ENCODE data around the gene ZNF260. TPM values are rescaled to one million over a fixed set of nuclear protein-coding genes. Genes with fewer than 3 reads are reported as not detected.

The ZNF260 gene
- total and polyA plus RNA-seq, 4 donors: 3.5 to 9.1 (median 5.7) TPM

- 94 to 97% methylated on average over 6 of the region's 6 CpGs for WGBS, 2 donors
Observed at GRCh38 chr19:36483653-36484052, 44.4 kb downstream of the ZNF260 start.

DNA sequence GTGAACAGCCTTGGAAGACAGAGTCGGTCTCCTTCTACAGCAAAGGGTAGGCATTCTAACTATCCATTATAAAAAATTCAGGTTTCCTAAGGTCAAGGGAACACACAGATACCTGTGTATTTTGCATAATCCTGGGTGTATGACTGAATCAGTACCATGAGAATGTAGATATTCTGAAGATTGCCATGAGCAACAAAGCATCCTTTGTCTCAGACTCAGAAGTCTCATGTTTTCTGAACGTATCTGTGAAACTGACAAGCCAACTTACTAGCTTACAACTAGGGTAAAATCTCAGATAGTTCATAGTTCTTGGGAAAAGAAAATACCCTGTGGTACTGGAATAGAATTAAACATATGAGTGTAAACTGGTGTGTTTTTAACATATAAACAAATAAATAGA is 45.2 kb downstream of the ZNF260 start:
- ATAC-seq (ENCODE audit: low FRiP score): no peak
- 77 to 81% methylated on average over 2 of the region's 2 CpGs for WGBS, 2 donors
- intact Hi-C loops (cut with DNase I): no loop called here

More at GRCh38 chr19:36483653-36484052, 44.4 kb downstream of the ZNF260 start:
- Histone ChIP-seq H3K36me3 (ENCODE audit: control insufficient read depth in 1 of 2, insufficient read depth in 2 of 2, low read length in 1 of 2) (peaks cover 0 to 2% of the 10 kb centered on the region in 2 donors), H3K27me3 (ENCODE audit: control insufficient read depth in 1 of 2, insufficient read depth in 2 of 2, low read length in 1 of 2) (no peaks in the 10 kb centered on the region), H3K4me1 (ENCODE audit: control insufficient read depth in 1 of 2, insufficient read depth in 2 of 2, low read length in 2 of 2) (no peaks in the 10 kb centered on the region), H3K9me3 (ENCODE audit: control insufficient read depth, low read length) (no peaks in the 10 kb centered on the region), H3K27ac (ENCODE audit: low read depth in 1 of 2, low read length in 2 of 2) (no peak overlapping the region), H3K4me3 (ENCODE audit: low read length in 2 of 2) (no peak overlapping the region)
- intact Hi-C loops (cut with DNase I): no loop called here
- no peak for DNase-seq
- ATAC-seq (ENCODE audit: low FRiP score): no peak

More for the DNA sequence above, 45.2 kb downstream of the ZNF260 start:
- Histone ChIP-seq H3K9me3 (ENCODE audit: control insufficient read depth, low read length) (no peaks in the 10 kb centered on the region), H3K4me3 (ENCODE audit: low read length in 2 of 2) (no peak overlapping the region), H3K27ac (ENCODE audit: low read depth in 1 of 2, low read length in 2 of 2) (no peak overlapping the region), H3K27me3 (ENCODE audit: control insufficient read depth in 1 of 2, insufficient read depth in 2 of 2, low read length in 1 of 2) (no peaks in the 10 kb centered on the region), H3K36me3 (ENCODE audit: control insufficient read depth in 1 of 2, insufficient read depth in 2 of 2, low read length in 1 of 2) (peaks cover 0 to 3% of the 10 kb centered on the region in 2 donors), H3K4me1 (ENCODE audit: control insufficient read depth in 1 of 2, insufficient read depth in 2 of 2, low read length in 2 of 2) (no peaks in the 10 kb centered on the region)
- DNase-seq: no peak

Other genes with a start within 250 kb of the ZNF260 start
- gene ZFP14, start 149.1 kb downstream of the ZNF260 start, total RNA-seq: 10 to 100 TPM in 1 of 2 donors, 1 to 10 TPM in 1; 4.4 to 11.5 TPM
- 1 to 10 TPM; 2.0 to 2.9 TPM for gene ZFP14, start 149.1 kb downstream of the ZNF260 start, polyA plus RNA-seq
- 1 to 10 TPM; 4.8 to 8.3 TPM for gene ZFP82, start 109.6 kb downstream of the ZNF260 start, total RNA-seq
- 1 to 10 TPM; 2.0 to 4.9 TPM for gene ZFP82, start 109.6 kb downstream of the ZNF260 start, polyA plus RNA-seq
- 10 to 100 TPM; 13.6 to 16.5 TPM for gene ZNF566, start 38.7 kb downstream of the ZNF260 start, total RNA-seq
- 10 to 100 TPM in 1 of 2 donors, 1 to 10 TPM in 1; 8.0 to 10.0 TPM for gene ZNF566, start 38.7 kb downstream of the ZNF260 start, polyA plus RNA-seq
- gene ZNF529, start 45.0 kb upstream of the ZNF260 start, total RNA-seq: 10 to 100 TPM; 11.7 to 17.5 TPM
- gene ZNF529, start 45.0 kb upstream of the ZNF260 start, polyA plus RNA-seq: 1 to 10 TPM; 3.4 to 4.5 TPM
- 10 to 100 TPM in 1 of 2 donors, 1 to 10 TPM in 1; 5.6 to 10.3 TPM for gene ZNF382, start 77.0 kb upstream of the ZNF260 start, total RNA-seq
- gene ZNF382, start 77.0 kb upstream of the ZNF260 start, polyA plus RNA-seq: 1 to 10 TPM in 1 of 2 donors, under 1 TPM in 1; 0.50 to 2.0 TPM
- 10 to 100 TPM in 1 of 2 donors, 1 to 10 TPM in 1; 7.8 to 11.2 TPM for gene ZNF461, start 138.6 kb upstream of the ZNF260 start, total RNA-seq
- gene ZNF461, start 138.6 kb upstream of the ZNF260 start, polyA plus RNA-seq: 10 to 100 TPM in 1 of 2 donors, 1 to 10 TPM in 1; 5.6 to 11.0 TPM
- gene ZNF567, start 159.3 kb upstream of the ZNF260 start, total RNA-seq: 10 to 100 TPM in 1 of 2 donors, 1 to 10 TPM in 1; 7.9 to 11.2 TPM
- 1 to 10 TPM in 1 of 2 donors, under 1 TPM in 1; 0.88 to 4.3 TPM for gene ZNF567, start 159.3 kb upstream of the ZNF260 start, polyA plus RNA-seq
- gene ZNF850, start 244.5 kb upstream of the ZNF260 start, total RNA-seq: 1 to 10 TPM; 3.6 to 4.2 TPM
- under 1 TPM; 0.13 to 0.59 TPM for gene ZNF850, start 244.5 kb upstream of the ZNF260 start, polyA plus RNA-seq

Data from aorta (tissue), 5 donors.